Adrenal gland (tissue), 12 donors: Measurements from ENCODE around the gene KCNIP1. TPM values are rescaled to one million over a fixed set of nuclear protein-coding genes. Genes with fewer than 3 reads are reported as not detected.

ENCODE experiments used
- DNase-seq, 7 donors: peaks; one replicate each; pipeline ENCODE4 v3.0.0-alpha.2; 2019 to 2020
- H3K27ac ChIP-seq, 5 donors: fragments of 200-600 bp; sonication (generic) in 4 of 5; 1 replicate in 3 of 5; 2 replicates in 2 of 5; pipeline versions ENCODE4 v1.5.1 to v1.8.0; 2016 to 2020; ENCODE audit warnings: mild to moderate bottlenecking in 1 of 5
- H3K27me3 ChIP-seq: fragments of 200-600 bp; 2 replicates; pipeline ENCODE4 v1.8.0; 2021
- H3K36me3 ChIP-seq, 2 donors: fragments of 200-600 bp; replicated peaks in 1 of 2; 1 replicate in 1 of 2; 2 replicates in 1 of 2; pipeline versions ENCODE4 v1.5.1 to v1.8.0; 2018 to 2022
- H3K4me1 ChIP-seq, 2 donors: fragments of 200-600 bp; replicated peaks in 1 of 2; 1 replicate in 1 of 2; 2 replicates in 1 of 2; pipeline versions ENCODE4 v1.5.1 to v1.8.0; 2018 to 2021
- H3K4me3 ChIP-seq, 4 donors: fragments of 200-600 bp; sonication (generic) in 3 of 4; one replicate each; pipeline ENCODE4 v1.5.1; 2016 to 2018
- H3K9me3 ChIP-seq, 3 donors: fragments of 200-600 bp; sonication (generic) in 1 of 3; replicated peaks in 1 of 3; 1 replicate in 2 of 3; 2 replicates in 1 of 3; pipeline versions ENCODE4 v1.5.1 to v1.8.0; 2016 to 2021
- POLR2A ChIP-seq, 2 donors: fragments of 450-650 bp; IDR thresholded peaks; one replicate each; pipeline ENCODE4 v1.6.1; 2017; ENCODE audit warnings: antibody characterized with exemption in 2 of 2, mild to moderate bottlenecking in 2 of 2, moderate library complexity in 1 of 2
- WGBS, 4 donors: extraction: QIAGEN DNeasy Blood & Tissue Kit in 2 of 4; methylation state at CpG; one replicate each; pipeline versions ENCODE4 v1.1.5 to v1.1.7; 2013 to 2017; 5-methylcytosine and 5-hydroxymethylcytosine counted together
- intact Hi-C, 2 donors: fragments of 100-400 bp; cut with DNase I; formaldehyde crosslinking; loops; one replicate each; pipeline versions ENCODE4 v1.14.1 to v1.15.0; 2022 to 2023
- polyA plus RNA-seq, 3 donors: library from polyadenylated mRNA; stranded (reverse); fragments of 200-250 nt in 2 of 3; fragments of 350-450 nt in 1 of 3; fragmentation: Illumina TruSeq in 1 of 3; extraction: RNeasy Lipid Tissue Mini Kit (QIAGEN cat#74804) in 1 of 3; gene quantifications; one replicate each; pipeline ENCODE4 v1.2.3, GENCODE V29; 2013 to 2014
- total RNA-seq, 9 donors: library from RNA; depleted of rRNA in 4 of 9; stranded (reverse); fragments of >200 nt in 4 of 9; fragments of 120-200 nt in 1 of 9; fragmentation: NEBNext Ultra II Directional in 1 of 9; extraction: Animal tissue kit (Norgen Biotek cat#: 25700) in 1 of 9; gene quantifications; one replicate each; pipeline versions ENCODE4 v1.1.0 to v1.2.4, GENCODE V29; 2013 to 2023
- TF ChIP-seq, protein P1 (sequence below), 6 experiments: fragments of 450-650 bp in 4 of 6; fragments of 200-600 bp in 2 of 6; sonication (generic) in 1 of 6; IDR thresholded peaks; 1 replicate in 5 of 6; 2 replicates in 1 of 6; pipeline versions ENCODE4 v1.5.1 to v1.8.0; 2016 to 2021; ENCODE audit warnings: antibody characterized with exemption in 6 of 6, mild to moderate bottlenecking in 2 of 6, moderate library complexity in 1 of 6
- donor health status: healthy with polysubstance abuse.
- donor health status: Bipolar disorder and iron deficiency.
- donor health status: DM: yes; HTN: yes; CAD: no.
- donor health status: DM: no; HTN: no; CAD: no.
- donor health status: DM: no; HTN: no; CAD: no.
- donor health status: DM: yes; HTN: yes; CAD: no.

Gene KCNIP1
- total and polyA plus RNA-seq, 12 donors, result 0.14 to 12.6 (median 1.7) TPM; not detected in 1

DNA sequence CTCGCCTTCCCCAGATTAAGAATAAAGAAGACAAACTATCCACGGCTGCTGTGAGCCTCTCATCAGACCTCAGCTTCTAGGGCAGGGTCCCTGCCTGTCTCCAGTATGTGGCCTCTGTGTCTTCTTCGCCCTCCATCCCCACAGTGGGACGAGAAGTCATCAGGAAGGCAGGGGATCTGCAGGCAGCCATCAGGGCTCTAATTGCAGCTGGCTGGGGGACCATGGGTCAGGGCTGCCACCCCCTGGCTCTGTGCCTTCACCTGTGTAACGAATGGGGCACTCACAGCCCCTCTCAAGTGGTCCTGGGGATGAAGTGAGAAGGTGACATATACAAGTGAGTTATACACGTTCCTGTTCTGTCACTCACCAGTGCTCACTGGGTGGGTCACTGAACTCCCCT lies 139.8 kb downstream of the KCNIP1 start:
- H3K4me1 ChIP-seq, result peaks cover 0 to 3% of the 10 kb centered on the region in 2 donors
- H3K9me3 ChIP-seq, result no peaks in the 10 kb centered on the region
- no peak for DNase-seq
- WGBS, 4 donors, result 29 to 64% (median 62%) methylated on average over 2 to 6 of the region's 6 CpGs
- no peak overlapping the region for H3K27ac ChIP-seq
- intact Hi-C loops, result no loop called here
- peaks cover 4% of the 10 kb centered on the region for H3K27me3 ChIP-seq
- H3K4me3 ChIP-seq, result no peak overlapping the region
- TF ChIP-seq, protein P1, sequence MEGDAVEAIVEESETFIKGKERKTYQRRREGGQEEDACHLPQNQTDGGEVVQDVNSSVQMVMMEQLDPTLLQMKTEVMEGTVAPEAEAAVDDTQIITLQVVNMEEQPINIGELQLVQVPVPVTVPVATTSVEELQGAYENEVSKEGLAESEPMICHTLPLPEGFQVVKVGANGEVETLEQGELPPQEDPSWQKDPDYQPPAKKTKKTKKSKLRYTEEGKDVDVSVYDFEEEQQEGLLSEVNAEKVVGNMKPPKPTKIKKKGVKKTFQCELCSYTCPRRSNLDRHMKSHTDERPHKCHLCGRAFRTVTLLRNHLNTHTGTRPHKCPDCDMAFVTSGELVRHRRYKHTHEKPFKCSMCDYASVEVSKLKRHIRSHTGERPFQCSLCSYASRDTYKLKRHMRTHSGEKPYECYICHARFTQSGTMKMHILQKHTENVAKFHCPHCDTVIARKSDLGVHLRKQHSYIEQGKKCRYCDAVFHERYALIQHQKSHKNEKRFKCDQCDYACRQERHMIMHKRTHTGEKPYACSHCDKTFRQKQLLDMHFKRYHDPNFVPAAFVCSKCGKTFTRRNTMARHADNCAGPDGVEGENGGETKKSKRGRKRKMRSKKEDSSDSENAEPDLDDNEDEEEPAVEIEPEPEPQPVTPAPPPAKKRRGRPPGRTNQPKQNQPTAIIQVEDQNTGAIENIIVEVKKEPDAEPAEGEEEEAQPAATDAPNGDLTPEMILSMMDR (IDR thresholded peaks at IDR 0.05), result no peak
- TF ChIP-seq POLR2A (IDR thresholded peaks at IDR 0.05), result no peak
- H3K36me3 ChIP-seq, result no peaks in the 10 kb centered on the region

DNA sequence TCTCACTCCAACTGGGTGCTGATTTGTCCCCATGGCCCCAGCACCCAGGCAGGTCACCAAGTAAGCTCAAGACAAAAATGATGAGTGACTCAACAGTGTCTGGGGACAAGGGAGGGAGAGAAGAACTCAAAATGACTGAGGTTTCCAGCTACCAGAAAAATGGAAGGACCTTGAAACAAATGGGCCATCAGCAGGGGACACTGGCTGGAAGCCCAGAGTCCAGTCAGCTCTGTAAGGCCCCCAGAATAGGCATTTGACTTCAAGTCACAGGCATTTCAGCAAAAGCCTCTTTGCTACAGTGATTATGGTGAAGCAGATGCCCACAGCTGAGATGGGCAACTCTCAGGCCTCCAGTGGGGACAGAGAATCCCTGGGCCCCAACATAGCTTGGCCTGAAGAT lies 140.7 kb downstream of the KCNIP1 start:
- TF ChIP-seq POLR2A (IDR thresholded peaks at IDR 0.05), result no peak
- TF ChIP-seq, protein P1 (IDR thresholded peaks at IDR 0.05), result no peak
- no peaks in the 10 kb centered on the region for H3K9me3 ChIP-seq
- H3K27me3 ChIP-seq, result peaks cover 4% of the 10 kb centered on the region
- no peaks in the 10 kb centered on the region for H3K4me1 ChIP-seq
- intact Hi-C loops, result no loop called here
- no peak overlapping the region for H3K4me3 ChIP-seq
- no peaks in the 10 kb centered on the region for H3K36me3 ChIP-seq
- H3K27ac ChIP-seq, result no peak overlapping the region
- no peak for DNase-seq

DNA sequence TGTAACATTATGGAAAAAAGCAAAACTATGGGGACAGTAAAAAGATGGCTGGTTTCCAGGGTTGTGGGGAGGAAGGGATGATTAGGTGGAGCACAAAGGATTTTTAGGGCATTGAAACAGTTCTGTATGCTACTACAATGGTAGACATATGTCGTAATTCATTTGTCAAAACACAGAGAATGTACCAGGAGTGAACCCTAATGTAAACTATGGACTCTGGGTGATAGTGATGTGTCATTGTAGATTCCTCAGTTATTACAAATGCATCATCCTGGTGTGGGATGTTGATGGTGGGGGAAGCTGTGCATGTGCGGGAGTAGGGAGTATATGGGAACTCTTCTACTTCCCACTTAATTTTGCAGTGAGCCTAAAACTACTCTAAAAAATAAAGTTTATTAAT lies 144.7 kb downstream of the KCNIP1 start:
- DNase-seq, result no peak
- Histone ChIP-seq H3K9me3 (no peaks in the 10 kb centered on the region), H3K4me1 (no peaks in the 10 kb centered on the region), H3K27me3 (no peaks in the 10 kb centered on the region), H3K27ac (no peak overlapping the region), H3K4me3 (no peak overlapping the region), H3K36me3 (no peaks in the 10 kb centered on the region)
- TF ChIP-seq, protein P1 (IDR thresholded peaks at IDR 0.05), result no peak
- TF ChIP-seq POLR2A (IDR thresholded peaks at IDR 0.05), result no peak
- WGBS, 4 donors, result 70 to 82% (median 82%) methylated on average over 2 of the region's 2 CpGs
- intact Hi-C loops, result no loop called here

DNA sequence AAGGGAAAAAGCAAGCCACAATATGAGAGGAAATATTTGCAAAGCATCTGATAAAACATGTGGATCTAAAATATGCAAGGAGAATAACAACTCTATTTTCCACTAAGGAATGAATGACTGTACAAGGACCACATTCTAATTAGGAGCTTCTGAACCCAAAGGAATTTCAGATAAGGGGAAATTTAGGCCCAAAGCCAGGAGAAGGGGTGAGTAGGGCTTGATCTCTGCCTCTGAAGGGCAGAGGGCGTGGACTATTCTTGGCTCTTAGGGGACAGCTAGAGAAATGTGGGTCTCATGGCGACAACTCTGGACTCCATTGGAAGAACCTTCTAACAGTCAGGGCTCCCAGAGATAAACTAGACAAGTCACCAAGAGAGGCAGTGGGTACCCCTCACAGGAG lies 147.0 kb downstream of the KCNIP1 start:
- intact Hi-C loops, result no loop called here
- WGBS, 4 donors, result 69 to 84% (median 75%) methylated on average over 2 of the region's 2 CpGs
- Histone ChIP-seq H3K27me3 (no peaks in the 10 kb centered on the region), H3K9me3 (no peaks in the 10 kb centered on the region), H3K27ac (no peak overlapping the region), H3K4me1 (no peaks in the 10 kb centered on the region), H3K4me3 (no peak overlapping the region), H3K36me3 (no peaks in the 10 kb centered on the region)
- no peak for DNase-seq
- TF ChIP-seq, protein P1 (IDR thresholded peaks at IDR 0.05), result no peak
- TF ChIP-seq POLR2A (IDR thresholded peaks at IDR 0.05), result no peak
